ENCODE results near the gene PDE8B. TPM values are rescaled to one million over a fixed set of nuclear protein-coding genes. Genes with fewer than 3 reads are reported as not detected.

PDE8B gene
- total RNA-seq, 1 donor from 2014 or later: 4.9 TPM

DNA sequence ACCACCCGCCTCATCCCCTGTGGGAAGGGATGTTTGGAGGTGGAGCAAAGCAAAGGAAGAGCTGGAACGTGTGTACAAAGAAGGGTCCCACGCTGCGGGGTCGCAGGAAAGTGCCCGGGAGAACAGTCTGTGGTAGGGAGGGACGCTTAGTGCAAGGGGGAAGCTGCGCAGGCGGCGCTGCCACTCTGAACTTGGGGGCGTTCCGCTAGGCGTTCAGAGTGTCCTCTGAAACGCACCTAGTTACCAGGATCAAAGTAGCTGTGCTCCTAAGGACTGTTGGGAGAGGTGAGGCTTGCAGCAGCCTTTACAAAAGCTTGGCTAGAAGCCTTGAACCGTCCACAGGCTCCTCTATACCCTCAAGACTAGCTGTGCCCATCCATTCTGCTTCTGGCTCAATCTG is 29.3 kb upstream of the PDE8B start:
- H3K4me1 ChIP-seq: peaks cover 7% of the 10 kb centered on the region
- intact Hi-C loops (cut with DNase I): no loop called here

DNA sequence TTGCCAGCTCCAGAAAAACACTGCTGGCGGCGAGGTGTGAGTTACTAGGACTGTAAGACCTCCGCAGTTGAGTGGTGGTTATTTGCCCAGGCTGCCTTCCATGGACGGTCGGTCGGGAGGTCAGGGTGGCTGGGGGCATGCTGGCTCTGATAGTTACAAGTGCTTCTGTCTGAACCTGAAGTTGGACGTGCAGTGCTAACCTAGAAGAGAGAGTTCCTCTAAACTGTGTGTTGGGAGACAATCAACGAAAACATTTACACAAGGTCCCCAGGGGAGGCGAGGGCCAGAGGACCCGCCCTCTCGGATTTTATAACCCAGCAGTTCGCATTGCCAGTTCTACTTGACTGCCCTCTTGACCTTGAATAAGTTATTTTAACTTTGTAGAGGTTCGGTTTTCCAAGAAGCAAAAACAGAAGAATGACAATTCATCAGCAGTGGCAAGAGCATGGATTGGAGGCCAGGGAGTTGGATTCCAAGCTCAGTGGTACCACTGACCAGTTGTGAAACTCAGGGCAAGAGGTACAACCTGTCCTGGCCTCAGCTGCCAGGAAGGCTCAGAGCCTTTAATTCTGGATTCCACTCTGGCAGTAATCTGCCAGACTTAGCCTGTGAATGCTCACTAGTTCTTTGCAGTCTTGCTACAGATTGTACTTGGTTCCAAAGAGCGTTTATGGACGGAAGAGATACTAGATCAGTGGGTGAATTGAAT is 28.7 kb upstream of the PDE8B start:
- intact Hi-C loops (cut with DNase I): no loop called here
- Histone ChIP-seq H3K27me3 (peaks cover 28% of the 10 kb centered on the region), H3K4me1 (peaks cover 7% of the 10 kb centered on the region), H3K36me3 (no peaks in the 10 kb centered on the region), H3K27ac (no peak overlapping the region), H3K4me3 (no peak overlapping the region), H3K9me3 (no peaks in the 10 kb centered on the region)
- ATAC-seq (peak; percentile 34), DNase-seq (no peak)
- TF ChIP-seq, protein P1, sequence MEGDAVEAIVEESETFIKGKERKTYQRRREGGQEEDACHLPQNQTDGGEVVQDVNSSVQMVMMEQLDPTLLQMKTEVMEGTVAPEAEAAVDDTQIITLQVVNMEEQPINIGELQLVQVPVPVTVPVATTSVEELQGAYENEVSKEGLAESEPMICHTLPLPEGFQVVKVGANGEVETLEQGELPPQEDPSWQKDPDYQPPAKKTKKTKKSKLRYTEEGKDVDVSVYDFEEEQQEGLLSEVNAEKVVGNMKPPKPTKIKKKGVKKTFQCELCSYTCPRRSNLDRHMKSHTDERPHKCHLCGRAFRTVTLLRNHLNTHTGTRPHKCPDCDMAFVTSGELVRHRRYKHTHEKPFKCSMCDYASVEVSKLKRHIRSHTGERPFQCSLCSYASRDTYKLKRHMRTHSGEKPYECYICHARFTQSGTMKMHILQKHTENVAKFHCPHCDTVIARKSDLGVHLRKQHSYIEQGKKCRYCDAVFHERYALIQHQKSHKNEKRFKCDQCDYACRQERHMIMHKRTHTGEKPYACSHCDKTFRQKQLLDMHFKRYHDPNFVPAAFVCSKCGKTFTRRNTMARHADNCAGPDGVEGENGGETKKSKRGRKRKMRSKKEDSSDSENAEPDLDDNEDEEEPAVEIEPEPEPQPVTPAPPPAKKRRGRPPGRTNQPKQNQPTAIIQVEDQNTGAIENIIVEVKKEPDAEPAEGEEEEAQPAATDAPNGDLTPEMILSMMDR (IDR thresholded peaks at IDR 0.05): no peak

More for the DNA sequence above, 29.3 kb upstream of the PDE8B start:
- ATAC-seq (no peak), DNase-seq (no peak)
- H3K4me3 ChIP-seq: no peak overlapping the region
- peaks cover 28% of the 10 kb centered on the region for H3K27me3 ChIP-seq
- TF ChIP-seq, protein P1 (IDR thresholded peaks at IDR 0.05): no peak
- H3K36me3 ChIP-seq: no peaks in the 10 kb centered on the region
- no peaks in the 10 kb centered on the region for H3K9me3 ChIP-seq
- no peak overlapping the region for H3K27ac ChIP-seq

DNA sequence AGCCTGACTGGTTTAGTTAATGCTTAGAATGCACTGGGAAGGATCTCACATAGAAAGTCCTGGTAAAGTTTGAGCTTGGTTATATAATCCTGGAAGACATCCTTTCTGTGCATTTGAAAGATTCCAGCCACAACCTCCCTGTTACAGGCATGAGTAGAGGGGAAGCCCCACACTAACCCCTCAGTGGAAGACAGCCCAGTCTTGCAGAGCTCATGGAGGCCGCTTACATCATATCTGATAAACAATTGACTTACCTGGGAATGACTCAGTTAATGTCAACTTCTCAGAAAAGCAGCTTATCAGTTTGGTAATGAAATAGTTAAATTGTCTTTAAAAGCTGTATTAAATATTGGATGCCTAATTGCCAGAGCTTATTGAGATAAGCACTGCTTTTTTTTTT is 28.1 kb upstream of the PDE8B start:
- intact Hi-C loops (cut with DNase I): no loop called here
- H3K4me1 ChIP-seq: peaks cover 7% of the 10 kb centered on the region
- H3K27me3 ChIP-seq: peaks cover 28% of the 10 kb centered on the region
- ATAC-seq (no peak), DNase-seq (no peak)
- no peaks in the 10 kb centered on the region for H3K36me3 ChIP-seq
- H3K27ac ChIP-seq: no peak overlapping the region
- H3K9me3 ChIP-seq: no peaks in the 10 kb centered on the region
- TF ChIP-seq, protein P1 (IDR thresholded peaks at IDR 0.05): no peak
- H3K4me3 ChIP-seq: no peak overlapping the region

DNA sequence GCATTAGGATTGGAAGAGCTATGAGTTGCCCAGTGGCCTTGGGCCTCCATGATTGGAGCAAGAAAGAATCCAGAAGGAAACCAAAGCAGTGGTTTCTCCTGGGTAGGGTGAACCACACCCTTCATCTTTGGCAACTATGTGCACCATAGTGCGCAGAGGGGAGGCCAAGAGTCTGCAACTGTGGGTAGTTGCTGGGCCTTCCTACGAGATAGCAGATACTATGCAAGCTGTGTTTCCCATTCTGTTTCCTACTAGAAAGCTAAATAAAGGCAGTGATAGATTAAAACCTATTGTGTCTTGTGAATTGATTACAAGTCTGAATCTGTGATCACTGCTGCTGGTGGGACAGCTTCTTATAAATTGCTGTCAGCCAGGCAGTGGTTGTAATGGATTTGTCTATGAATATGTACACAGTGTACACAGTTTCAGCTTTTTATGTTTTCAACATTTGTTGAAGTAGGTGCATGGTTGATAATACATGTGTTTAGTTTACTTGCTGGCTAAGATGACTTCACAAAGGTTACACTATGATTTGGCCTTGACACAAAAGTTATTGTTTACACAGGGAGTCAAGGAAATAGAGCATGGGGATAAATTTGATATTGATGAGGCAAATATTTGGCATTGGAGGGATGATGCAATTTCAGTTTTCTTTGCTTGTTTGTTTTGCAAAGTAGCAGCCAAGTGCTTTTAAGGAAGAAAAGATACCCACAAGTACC is 23.7 kb upstream of the PDE8B start:
- H3K9me3 ChIP-seq: no peaks in the 10 kb centered on the region
- peaks cover 5% of the 10 kb centered on the region for H3K27me3 ChIP-seq
- TF ChIP-seq, protein P1 (IDR thresholded peaks at IDR 0.05): no peak
- no peaks in the 10 kb centered on the region for H3K36me3 ChIP-seq
- no peaks in the 10 kb centered on the region for H3K4me1 ChIP-seq
- DNase-seq (no peak), ATAC-seq (no peak)
- H3K27ac ChIP-seq: no peak overlapping the region
- intact Hi-C loops (cut with DNase I): no loop called here
- no peak overlapping the region for H3K4me3 ChIP-seq

DNA sequence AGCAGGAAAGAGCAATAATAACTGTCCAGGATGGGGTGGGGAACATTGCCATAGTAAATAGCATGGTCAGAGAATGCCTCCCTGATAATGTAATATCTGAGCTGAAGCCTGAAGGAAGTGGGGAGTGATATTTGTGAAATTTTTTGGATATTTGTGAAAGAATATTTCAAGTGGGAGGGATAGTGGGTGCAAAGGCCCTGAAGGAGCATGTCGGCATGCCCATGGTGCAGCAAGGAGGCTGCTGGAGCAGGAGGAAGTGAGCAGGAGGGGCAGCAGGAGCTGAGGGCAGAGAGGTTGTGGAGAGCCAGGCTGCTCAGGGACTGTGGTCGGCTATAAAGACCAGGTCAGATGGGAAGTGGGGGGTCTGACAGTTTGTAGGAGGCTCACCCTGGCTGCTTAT is 21.1 kb upstream of the PDE8B start:
- TF ChIP-seq, protein P1 (IDR thresholded peaks at IDR 0.05): no peak
- intact Hi-C loops (cut with DNase I): no loop called here
- H3K27ac ChIP-seq: no peak overlapping the region
- peak; percentile 40 for ATAC-seq
- H3K4me1 ChIP-seq: no peaks in the 10 kb centered on the region
- no peaks in the 10 kb centered on the region for H3K9me3 ChIP-seq
- no peaks in the 10 kb centered on the region for H3K36me3 ChIP-seq
- no peaks in the 10 kb centered on the region for H3K27me3 ChIP-seq
- H3K4me3 ChIP-seq: no peak overlapping the region
- DNase-seq: no peak
